ENCODE data around the gene MEP1A. TPM values are rescaled to one million over a fixed set of nuclear protein-coding genes. Genes with fewer than 3 reads are reported as not detected.
A peak's percentile ranks its signal among the peaks of the same experiment; 100 is the strongest.

Gene MEP1A
- total and polyA plus RNA-seq, 2 of the 13 experiments (the other 11 are each of a cell fraction or from before 2014, with no cell fraction given) = 0.24 to 0.83 TPM

DNA sequence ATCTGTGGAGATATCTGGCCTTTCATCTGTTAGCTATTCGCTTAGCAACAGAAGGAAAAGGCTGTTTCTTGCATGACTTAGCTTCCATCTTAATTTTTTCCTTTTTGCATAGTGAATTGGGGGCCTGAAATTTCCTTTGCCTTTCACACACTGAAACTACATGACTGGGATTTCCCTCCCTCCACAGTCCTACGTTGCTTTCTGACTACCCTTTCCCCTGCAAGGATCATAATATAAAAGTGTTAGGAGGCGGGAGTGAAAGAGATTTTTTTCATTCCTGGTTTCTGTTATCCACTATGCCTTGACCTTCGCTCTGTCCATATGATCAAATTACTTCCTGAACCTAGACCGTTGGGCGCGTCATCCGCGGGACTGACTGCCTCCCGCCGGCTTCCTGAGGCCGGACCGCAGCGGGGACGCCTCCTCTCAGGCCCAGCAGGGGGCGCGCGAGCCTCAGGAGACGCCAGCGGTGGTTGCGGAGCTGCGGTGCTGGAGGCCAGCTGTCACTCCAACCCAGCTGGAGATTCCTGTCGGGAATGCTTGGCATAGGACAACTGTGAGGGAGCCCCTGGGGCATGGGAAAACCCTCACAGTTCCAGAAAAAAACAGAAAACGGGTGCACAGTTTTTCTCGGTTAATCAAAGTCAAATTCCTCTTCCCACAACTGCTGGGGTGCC, 55.6 kb downstream of the MEP1A start (continued):
- TF ChIP-seq, protein P1, sequence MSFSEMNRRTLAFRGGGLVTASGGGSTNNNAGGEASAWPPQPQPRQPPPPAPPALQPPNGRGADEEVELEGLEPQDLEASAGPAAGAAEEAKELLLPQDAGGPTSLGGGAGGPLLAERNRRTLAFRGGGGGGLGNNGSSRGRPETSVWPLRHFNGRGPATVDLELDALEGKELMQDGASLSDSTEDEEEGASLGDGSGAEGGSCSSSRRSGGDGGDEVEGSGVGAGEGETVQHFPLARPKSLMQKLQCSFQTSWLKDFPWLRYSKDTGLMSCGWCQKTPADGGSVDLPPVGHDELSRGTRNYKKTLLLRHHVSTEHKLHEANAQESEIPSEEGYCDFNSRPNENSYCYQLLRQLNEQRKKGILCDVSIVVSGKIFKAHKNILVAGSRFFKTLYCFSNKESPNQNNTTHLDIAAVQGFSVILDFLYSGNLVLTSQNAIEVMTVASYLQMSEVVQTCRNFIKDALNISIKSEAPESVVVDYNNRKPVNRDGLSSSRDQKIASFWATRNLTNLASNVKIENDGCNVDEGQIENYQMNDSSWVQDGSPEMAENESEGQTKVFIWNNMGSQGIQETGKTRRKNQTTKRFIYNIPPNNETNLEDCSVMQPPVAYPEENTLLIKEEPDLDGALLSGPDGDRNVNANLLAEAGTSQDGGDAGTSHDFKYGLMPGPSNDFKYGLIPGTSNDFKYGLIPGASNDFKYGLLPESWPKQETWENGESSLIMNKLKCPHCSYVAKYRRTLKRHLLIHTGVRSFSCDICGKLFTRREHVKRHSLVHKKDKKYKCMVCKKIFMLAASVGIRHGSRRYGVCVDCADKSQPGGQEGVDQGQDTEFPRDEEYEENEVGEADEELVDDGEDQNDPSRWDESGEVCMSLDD (CRISPR knock-in tag; IDR thresholded peaks at IDR 0.05; ENCODE audit: borderline replicate concordance) = no peak
- TF ChIP-seq ZNF331 (CRISPR knock-in tag; IDR thresholded peaks at IDR 0.05) (peak; percentile 89; the same call in 1 of the 2 replicates), RBFOX2 (IDR thresholded peaks at IDR 0.05; ENCODE audit: low read depth, low read length) (no peak), MAZ (IDR thresholded peaks at IDR 0.05; ENCODE audit: borderline replicate concordance, low read depth, low read length) (no peak; the same call in 1 of the 2 replicates), MAZ (CRISPR knock-in tag; IDR thresholded peaks at IDR 0.05; ENCODE audit: low read depth) (peak; percentile 63), ZNF768 (CRISPR knock-in tag; IDR thresholded peaks at IDR 0.05) (peak; percentile 75; the same call in 1 of the 2 replicates), HNF4A (CRISPR knock-in tag; IDR thresholded peaks at IDR 0.05) (peak; percentile 40; the same call in 1 of the 2 replicates), PHF8 (CRISPR knock-in tag; IDR thresholded peaks at IDR 0.05) (peak; percentile 45; the same call in 1 of the 2 replicates), YEATS4 (CRISPR knock-in tag; IDR thresholded peaks at IDR 0.05; ENCODE audit: borderline replicate concordance) (no peak), REPIN1 (CRISPR knock-in tag; IDR thresholded peaks at IDR 0.05; ENCODE audit: borderline replicate concordance, low read depth) (peak; percentile 68; the same call in 1 of the 2 replicates), SIX1 (CRISPR knock-in tag; IDR thresholded peaks at IDR 0.05; ENCODE audit: borderline replicate concordance) (peak; percentile 56; the same call in 1 of the 2 replicates), CBX1 (IDR thresholded peaks at IDR 0.05; ENCODE audit: low read depth) (peak; percentile 70), FOXA1 (IDR thresholded peaks at IDR 0.05) (no peak), FOXA1 (CRISPR knock-in tag; IDR thresholded peaks at IDR 0.05) (peak; percentile 49; the same call in 1 of the 2 replicates), ZMAT3 (CRISPR knock-in tag; conservative IDR thresholded peaks at IDR 0.05) (0 out of 2 replicates have a peak, but pooled peaks have one; percentile 39), AKAP8 (CRISPR knock-in tag; IDR thresholded peaks at IDR 0.05) (no peak), SMAD9 (CRISPR knock-in tag; IDR thresholded peaks at IDR 0.05) (no peak), RELA (CRISPR knock-in tag; IDR thresholded peaks at IDR 0.05) (no peak), TGIF2 (CRISPR knock-in tag; IDR thresholded peaks at IDR 0.05) (0 out of 2 replicates have a peak, but pooled peaks have one; percentile 54)
- TF ChIP-seq, protein P2, sequence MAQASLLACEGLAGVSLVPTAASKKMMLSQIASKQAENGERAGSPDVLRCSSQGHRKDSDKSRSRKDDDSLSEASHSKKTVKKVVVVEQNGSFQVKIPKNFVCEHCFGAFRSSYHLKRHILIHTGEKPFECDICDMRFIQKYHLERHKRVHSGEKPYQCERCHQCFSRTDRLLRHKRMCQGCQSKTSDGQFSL (CRISPR knock-in tag; IDR thresholded peaks at IDR 0.05) = no peak
- TF ChIP-seq, protein P3, sequence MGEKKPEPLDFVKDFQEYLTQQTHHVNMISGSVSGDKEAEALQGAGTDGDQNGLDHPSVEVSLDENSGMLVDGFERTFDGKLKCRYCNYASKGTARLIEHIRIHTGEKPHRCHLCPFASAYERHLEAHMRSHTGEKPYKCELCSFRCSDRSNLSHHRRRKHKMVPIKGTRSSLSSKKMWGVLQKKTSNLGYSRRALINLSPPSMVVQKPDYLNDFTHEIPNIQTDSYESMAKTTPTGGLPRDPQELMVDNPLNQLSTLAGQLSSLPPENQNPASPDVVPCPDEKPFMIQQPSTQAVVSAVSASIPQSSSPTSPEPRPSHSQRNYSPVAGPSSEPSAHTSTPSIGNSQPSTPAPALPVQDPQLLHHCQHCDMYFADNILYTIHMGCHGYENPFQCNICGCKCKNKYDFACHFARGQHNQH (CRISPR knock-in tag; IDR thresholded peaks at IDR 0.05) = peak; percentile 75
- TF ChIP-seq, protein P4, sequence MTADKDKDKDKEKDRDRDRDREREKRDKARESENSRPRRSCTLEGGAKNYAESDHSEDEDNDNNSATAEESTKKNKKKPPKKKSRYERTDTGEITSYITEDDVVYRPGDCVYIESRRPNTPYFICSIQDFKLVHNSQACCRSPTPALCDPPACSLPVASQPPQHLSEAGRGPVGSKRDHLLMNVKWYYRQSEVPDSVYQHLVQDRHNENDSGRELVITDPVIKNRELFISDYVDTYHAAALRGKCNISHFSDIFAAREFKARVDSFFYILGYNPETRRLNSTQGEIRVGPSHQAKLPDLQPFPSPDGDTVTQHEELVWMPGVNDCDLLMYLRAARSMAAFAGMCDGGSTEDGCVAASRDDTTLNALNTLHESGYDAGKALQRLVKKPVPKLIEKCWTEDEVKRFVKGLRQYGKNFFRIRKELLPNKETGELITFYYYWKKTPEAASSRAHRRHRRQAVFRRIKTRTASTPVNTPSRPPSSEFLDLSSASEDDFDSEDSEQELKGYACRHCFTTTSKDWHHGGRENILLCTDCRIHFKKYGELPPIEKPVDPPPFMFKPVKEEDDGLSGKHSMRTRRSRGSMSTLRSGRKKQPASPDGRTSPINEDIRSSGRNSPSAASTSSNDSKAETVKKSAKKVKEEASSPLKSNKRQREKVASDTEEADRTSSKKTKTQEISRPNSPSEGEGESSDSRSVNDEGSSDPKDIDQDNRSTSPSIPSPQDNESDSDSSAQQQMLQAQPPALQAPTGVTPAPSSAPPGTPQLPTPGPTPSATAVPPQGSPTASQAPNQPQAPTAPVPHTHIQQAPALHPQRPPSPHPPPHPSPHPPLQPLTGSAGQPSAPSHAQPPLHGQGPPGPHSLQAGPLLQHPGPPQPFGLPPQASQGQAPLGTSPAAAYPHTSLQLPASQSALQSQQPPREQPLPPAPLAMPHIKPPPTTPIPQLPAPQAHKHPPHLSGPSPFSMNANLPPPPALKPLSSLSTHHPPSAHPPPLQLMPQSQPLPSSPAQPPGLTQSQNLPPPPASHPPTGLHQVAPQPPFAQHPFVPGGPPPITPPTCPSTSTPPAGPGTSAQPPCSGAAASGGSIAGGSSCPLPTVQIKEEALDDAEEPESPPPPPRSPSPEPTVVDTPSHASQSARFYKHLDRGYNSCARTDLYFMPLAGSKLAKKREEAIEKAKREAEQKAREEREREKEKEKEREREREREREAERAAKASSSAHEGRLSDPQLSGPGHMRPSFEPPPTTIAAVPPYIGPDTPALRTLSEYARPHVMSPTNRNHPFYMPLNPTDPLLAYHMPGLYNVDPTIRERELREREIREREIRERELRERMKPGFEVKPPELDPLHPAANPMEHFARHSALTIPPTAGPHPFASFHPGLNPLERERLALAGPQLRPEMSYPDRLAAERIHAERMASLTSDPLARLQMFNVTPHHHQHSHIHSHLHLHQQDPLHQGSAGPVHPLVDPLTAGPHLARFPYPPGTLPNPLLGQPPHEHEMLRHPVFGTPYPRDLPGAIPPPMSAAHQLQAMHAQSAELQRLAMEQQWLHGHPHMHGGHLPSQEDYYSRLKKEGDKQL (CRISPR knock-in tag; IDR thresholded peaks at IDR 0.05; ENCODE audit: low read depth) = no peak

Measured in HepG2 (cell line).